ENCODE data around the gene DLL3.

The DLL3 gene

DNA sequence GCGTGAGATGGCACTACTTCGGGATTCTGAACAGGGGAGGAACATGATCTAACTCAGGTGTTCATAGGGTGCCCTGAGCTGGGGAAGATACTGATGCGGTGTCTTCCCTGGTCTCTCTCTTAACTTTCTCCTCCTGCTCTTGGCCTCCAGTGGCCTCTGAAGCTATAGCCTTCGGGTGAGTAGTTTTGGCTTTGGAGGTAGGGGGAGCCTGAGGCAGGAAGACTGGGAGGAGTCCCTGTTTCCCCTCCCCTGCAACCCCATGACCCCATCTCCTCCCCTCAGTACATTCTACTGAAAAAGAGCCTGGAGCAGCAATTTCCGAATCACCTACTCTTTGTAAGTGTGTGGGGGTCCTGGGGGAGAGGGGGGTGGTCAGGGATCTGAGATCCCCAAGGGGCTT, 19.7 kb downstream of the DLL3 start:
- H3K9me3 ChIP-seq (ENCODE audit: control insufficient read depth, insufficient read depth, low read depth, low read length) = no peaks in the 10 kb centered on the region
- peaks cover 0 to 5% of the 10 kb centered on the region in 2 experiments; a peak in 1 of 3 replicates for H3K36me3 ChIP-seq (ENCODE audit: control insufficient read depth in 2 of 2, insufficient read depth in 1 of 2, low read length in 2 of 2)
- POLR2A ChIA-PET = interaction anchor here (0.6 to 3.5 kb wide), 7 partner anchors 10 to 83 kb away, joined by 3 to 18 read pairs (median 4); partner anchors contain the start of genes EID2, EID2B, RPS16 and TIMM50
- no peak overlapping the region for H3K4me3 ChIP-seq (ENCODE audit: low read depth, low read length)
- CTCF ChIA-PET = interaction anchor here (0.6 to 2.8 kb wide), 4 partner anchors 15 to 163 kb away, joined by 3 to 31 read pairs (median 8); partner anchors contain the start of gene EID2B
- H3K4me1 ChIP-seq (ENCODE audit: control insufficient read depth, insufficient read depth, low read length) = peaks cover 18% of the 10 kb centered on the region
- no peak overlapping the region for H3K27ac ChIP-seq (ENCODE audit: extremely low read depth, low read depth, low read length)
- TF ChIP-seq, protein P1, sequence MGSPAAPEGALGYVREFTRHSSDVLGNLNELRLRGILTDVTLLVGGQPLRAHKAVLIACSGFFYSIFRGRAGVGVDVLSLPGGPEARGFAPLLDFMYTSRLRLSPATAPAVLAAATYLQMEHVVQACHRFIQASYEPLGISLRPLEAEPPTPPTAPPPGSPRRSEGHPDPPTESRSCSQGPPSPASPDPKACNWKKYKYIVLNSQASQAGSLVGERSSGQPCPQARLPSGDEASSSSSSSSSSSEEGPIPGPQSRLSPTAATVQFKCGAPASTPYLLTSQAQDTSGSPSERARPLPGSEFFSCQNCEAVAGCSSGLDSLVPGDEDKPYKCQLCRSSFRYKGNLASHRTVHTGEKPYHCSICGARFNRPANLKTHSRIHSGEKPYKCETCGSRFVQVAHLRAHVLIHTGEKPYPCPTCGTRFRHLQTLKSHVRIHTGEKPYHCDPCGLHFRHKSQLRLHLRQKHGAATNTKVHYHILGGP (tag by site-specific recombination; IDR thresholded peaks at IDR 0.05) = no peak
- TF ChIP-seq KLF10 (tag by site-specific recombination; IDR thresholded peaks at IDR 0.05) (no peak), GLIS2 (tag by site-specific recombination; IDR thresholded peaks at IDR 0.05) (no peak), ZNF48 (tag by site-specific recombination; IDR thresholded peaks at IDR 0.05) (no peak), ZBTB26 (tag by site-specific recombination; optimal IDR thresholded peaks at IDR 0.05) (no peak), ZXDB (tag by site-specific recombination; IDR thresholded peaks at IDR 0.05) (no peak), CTCF (tag by site-specific recombination; IDR thresholded peaks at IDR 0.05) (peak; percentile 20; the same call in 1 of the 2 replicates), ZNF174 (tag by site-specific recombination; IDR thresholded peaks at IDR 0.05) (no peak), PRDM1 (tag by site-specific recombination; IDR thresholded peaks at IDR 0.05) (no peak), ZNF175 (tag by site-specific recombination; IDR thresholded peaks at IDR 0.05) (no peak), SP3 (tag by site-specific recombination; IDR thresholded peaks at IDR 0.05) (0 out of 2 replicates have a peak, but pooled peaks have one; percentile 9), ZNF366 (tag by site-specific recombination; conservative IDR thresholded peaks at IDR 0.05) (no peak), ZNF629 (tag by site-specific recombination; IDR thresholded peaks at IDR 0.05) (no peak), ZNF76 (tag by site-specific recombination; IDR thresholded peaks at IDR 0.05; ENCODE audit: borderline replicate concordance, low read depth) (no peak), ZNF654 (tag by site-specific recombination; IDR thresholded peaks at IDR 0.05; ENCODE audit: low read depth) (no peak), ZNF18 (tag by site-specific recombination; IDR thresholded peaks at IDR 0.05) (no peak), ZNF596 (tag by site-specific recombination; IDR thresholded peaks at IDR 0.05) (0 out of 2 replicates have a peak, but pooled peaks have one; percentile 4), HOXC10 (CRISPR knock-in tag; IDR thresholded peaks at IDR 0.05) (no peak), ZNF184 (tag by site-specific recombination; IDR thresholded peaks at IDR 0.05) (no peak), ZNF214 (tag by site-specific recombination; IDR thresholded peaks at IDR 0.05; ENCODE audit: borderline replicate concordance) (no peak), ZNF473 (tag by site-specific recombination; IDR thresholded peaks at IDR 0.05) (no peak), RBAK (tag by site-specific recombination; IDR thresholded peaks at IDR 0.05) (no peak), ZSCAN23 (tag by site-specific recombination; IDR thresholded peaks at IDR 0.05) (no peak), ZNF530 (tag by site-specific recombination; IDR thresholded peaks at IDR 0.05; ENCODE audit: low read depth) (no peak), WT1 (tag by site-specific recombination; IDR thresholded peaks at IDR 0.05) (peak; percentile 22; the same call in 1 of the 2 replicates), ZNF354C (tag by site-specific recombination; IDR thresholded peaks at IDR 0.05; ENCODE audit: borderline replicate concordance, low read depth) (no peak)
- TF ChIP-seq, protein P2, sequence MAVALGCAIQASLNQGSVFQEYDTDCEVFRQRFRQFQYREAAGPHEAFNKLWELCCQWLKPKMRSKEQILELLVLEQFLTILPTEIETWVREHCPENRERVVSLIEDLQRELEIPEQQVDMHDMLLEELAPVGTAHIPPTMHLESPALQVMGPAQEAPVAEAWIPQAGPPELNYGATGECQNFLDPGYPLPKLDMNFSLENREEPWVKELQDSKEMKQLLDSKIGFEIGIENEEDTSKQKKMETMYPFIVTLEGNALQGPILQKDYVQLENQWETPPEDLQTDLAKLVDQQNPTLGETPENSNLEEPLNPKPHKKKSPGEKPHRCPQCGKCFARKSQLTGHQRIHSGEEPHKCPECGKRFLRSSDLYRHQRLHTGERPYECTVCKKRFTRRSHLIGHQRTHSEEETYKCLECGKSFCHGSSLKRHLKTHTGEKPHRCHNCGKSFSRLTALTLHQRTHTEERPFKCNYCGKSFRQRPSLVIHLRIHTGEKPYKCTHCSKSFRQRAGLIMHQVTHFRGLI (tag by site-specific recombination; IDR thresholded peaks at IDR 0.05) = no peak
- TF ChIP-seq, protein P3, sequence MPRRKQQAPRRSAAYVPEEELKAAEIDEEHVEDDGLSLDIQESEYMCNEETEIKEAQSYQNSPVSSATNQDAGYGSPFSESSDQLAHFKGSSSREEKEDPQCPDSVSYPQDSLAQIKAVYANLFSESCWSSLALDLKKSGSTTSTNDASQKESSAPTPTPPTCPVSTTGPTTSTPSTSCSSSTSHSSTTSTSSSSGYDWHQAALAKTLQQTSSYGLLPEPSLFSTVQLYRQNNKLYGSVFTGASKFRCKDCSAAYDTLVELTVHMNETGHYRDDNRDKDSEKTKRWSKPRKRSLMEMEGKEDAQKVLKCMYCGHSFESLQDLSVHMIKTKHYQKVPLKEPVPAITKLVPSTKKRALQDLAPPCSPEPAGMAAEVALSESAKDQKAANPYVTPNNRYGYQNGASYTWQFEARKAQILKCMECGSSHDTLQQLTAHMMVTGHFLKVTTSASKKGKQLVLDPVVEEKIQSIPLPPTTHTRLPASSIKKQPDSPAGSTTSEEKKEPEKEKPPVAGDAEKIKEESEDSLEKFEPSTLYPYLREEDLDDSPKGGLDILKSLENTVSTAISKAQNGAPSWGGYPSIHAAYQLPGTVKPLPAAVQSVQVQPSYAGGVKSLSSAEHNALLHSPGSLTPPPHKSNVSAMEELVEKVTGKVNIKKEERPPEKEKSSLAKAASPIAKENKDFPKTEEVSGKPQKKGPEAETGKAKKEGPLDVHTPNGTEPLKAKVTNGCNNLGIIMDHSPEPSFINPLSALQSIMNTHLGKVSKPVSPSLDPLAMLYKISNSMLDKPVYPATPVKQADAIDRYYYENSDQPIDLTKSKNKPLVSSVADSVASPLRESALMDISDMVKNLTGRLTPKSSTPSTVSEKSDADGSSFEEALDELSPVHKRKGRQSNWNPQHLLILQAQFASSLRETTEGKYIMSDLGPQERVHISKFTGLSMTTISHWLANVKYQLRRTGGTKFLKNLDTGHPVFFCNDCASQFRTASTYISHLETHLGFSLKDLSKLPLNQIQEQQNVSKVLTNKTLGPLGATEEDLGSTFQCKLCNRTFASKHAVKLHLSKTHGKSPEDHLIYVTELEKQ (tag by site-specific recombination; IDR thresholded peaks at IDR 0.05; ENCODE audit: borderline replicate concordance) = no peak
